ENCODE results near the gene ETV2. TPM values are rescaled to one million over a fixed set of nuclear protein-coding genes. Genes with fewer than 3 reads are reported as not detected.

Gene ETV2
- polyA plus RNA-seq, 1 experiment = 0.54 TPM

DNA sequence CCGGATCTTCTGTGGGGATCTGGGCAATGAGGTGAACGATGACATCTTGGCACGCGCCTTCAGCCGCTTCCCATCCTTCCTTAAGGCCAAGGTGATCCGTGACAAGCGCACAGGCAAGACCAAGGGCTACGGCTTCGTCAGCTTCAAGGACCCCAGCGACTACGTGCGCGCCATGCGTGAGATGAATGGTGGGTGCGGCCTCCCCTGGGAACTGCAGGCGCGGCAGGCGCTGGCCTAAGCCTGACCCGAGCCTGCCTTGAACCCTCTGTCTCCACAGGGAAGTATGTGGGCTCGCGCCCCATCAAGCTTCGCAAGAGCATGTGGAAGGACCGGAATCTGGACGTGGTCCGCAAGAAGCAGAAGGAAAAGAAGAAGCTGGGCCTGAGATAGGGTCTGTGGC lies 4.4 kb upstream of the ETV2 start:
- no peak for DNase-seq (ENCODE audit: low read depth)
- H3K27me3 ChIP-seq (ENCODE audit: control insufficient read depth, insufficient read depth, low read length) = no peaks in the 10 kb centered on the region
- peaks cover 35% of the 10 kb centered on the region for H3K36me3 ChIP-seq (ENCODE audit: control insufficient read depth, insufficient read depth, low read length)
- no peak overlapping the region for H3K4me3 ChIP-seq (ENCODE audit: low read depth, low read length)
- POLR2A ChIA-PET = no interaction called here
- TF ChIP-seq, protein P1, sequence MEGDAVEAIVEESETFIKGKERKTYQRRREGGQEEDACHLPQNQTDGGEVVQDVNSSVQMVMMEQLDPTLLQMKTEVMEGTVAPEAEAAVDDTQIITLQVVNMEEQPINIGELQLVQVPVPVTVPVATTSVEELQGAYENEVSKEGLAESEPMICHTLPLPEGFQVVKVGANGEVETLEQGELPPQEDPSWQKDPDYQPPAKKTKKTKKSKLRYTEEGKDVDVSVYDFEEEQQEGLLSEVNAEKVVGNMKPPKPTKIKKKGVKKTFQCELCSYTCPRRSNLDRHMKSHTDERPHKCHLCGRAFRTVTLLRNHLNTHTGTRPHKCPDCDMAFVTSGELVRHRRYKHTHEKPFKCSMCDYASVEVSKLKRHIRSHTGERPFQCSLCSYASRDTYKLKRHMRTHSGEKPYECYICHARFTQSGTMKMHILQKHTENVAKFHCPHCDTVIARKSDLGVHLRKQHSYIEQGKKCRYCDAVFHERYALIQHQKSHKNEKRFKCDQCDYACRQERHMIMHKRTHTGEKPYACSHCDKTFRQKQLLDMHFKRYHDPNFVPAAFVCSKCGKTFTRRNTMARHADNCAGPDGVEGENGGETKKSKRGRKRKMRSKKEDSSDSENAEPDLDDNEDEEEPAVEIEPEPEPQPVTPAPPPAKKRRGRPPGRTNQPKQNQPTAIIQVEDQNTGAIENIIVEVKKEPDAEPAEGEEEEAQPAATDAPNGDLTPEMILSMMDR (IDR thresholded peaks at IDR 0.05; ENCODE audit: insufficient read depth, low read depth, low read length) = no peak
- CTCF ChIA-PET = interaction anchor here (2.1 kb wide), 1 partner anchor 8 kb away, joined by 6 read pairs; no protein-coding TSS in a partner anchor

DNA sequence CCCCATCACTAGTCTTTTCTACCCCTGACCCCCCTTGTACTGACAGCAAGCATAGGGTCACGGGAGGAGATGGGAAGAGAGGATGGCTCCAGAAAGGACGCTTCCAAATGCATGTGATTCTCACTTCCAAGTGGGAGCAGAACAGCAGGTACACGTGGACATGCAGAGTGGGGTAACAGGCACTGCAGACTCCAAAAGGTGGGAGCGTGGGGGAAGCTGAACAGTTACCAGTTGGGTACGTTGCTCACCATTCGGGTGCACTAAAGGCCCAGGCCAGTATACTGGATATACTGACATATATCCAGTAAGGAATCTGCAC lies 2.3 kb upstream of the ETV2 start:
- no peak for DNase-seq (ENCODE audit: low read depth)
- ChIA-PET POLR2A (no interaction called here), CTCF (no interaction called here)
- Histone ChIP-seq H3K4me3 (ENCODE audit: low read depth, low read length) (no peak overlapping the region), H3K36me3 (ENCODE audit: control insufficient read depth, insufficient read depth, low read length) (peaks cover 18% of the 10 kb centered on the region), H3K27me3 (ENCODE audit: control insufficient read depth, insufficient read depth, low read length) (no peaks in the 10 kb centered on the region)
- TF ChIP-seq, protein P1 (IDR thresholded peaks at IDR 0.05; ENCODE audit: insufficient read depth, low read depth, low read length) = no peak

DNA sequence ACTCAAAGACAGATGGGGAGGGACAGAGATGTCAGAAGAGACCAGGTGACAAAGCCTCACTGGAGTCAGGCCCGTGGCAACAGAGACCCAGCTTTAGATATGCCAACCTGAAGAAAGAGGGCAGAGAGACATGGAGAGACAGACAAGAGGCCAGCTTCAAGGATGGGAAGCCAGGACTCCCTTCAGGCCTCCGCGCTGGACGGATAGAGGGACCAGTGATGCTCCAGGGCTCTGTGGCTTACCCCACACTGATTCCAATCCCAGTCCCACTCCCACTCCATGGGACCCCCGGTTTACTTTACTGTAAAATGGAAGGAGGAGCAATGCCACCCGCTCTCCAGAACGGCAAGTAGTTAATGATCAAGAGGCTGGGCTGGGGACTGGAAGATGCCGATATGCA lies 1.7 kb upstream of the ETV2 start:
- DNase-seq (ENCODE audit: low read depth) = no peak
- CTCF ChIA-PET = no interaction called here
- Histone ChIP-seq H3K4me3 (ENCODE audit: low read depth, low read length) (no peak overlapping the region), H3K27me3 (ENCODE audit: control insufficient read depth, insufficient read depth, low read length) (no peaks in the 10 kb centered on the region), H3K36me3 (ENCODE audit: control insufficient read depth, insufficient read depth, low read length) (peaks cover 17% of the 10 kb centered on the region)
- POLR2A ChIA-PET = no interaction called here
- TF ChIP-seq, protein P1 (IDR thresholded peaks at IDR 0.05; ENCODE audit: insufficient read depth, low read depth, low read length) = no peak

DNA sequence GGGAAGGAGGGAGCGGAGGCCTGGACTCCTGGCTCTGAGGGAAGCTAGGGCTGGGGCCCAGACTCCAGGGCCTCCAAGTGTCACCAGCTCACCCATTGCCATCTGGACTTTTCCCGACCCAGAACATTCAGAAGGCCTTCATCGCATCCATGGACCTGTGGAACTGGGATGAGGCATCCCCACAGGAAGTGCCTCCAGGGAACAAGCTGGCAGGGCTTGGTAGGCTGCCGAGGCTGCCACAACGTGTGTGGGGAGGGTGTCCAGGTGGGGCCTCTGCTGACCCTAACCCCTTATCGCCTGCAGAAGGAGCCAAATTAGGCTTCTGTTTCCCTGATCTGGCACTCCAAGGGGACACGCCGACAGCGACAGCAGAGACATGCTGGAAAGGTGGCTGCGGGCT lies 767 bp downstream of the ETV2 start:
- DNase-seq (ENCODE audit: low read depth) = no peak
- POLR2A ChIA-PET = no interaction called here

DNA sequence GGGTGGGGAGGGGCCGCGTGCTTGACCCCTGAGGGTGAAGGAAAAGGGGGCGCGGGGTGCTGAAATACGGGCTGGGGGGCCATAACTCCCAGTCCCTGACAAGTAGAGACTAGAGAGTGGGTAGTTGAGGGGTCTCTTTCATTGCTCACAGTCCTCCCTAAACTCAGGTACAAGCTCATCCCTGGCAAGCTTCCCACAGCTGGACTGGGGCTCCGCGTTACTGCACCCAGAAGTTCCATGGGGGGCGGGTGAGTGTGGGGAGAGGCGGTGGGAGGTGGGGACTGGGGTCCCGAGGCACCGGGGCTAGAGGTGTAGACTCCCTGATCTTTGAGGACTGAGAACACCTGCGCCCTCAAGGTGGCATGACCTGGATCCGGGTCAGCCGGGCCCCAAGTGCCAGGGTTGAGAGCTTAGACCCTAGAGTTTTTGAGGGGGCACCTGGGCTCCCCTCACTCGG lies 1.3 kb downstream of the ETV2 start:
- TF ChIP-seq, protein P1 (IDR thresholded peaks at IDR 0.05; ENCODE audit: insufficient read depth, low read depth, low read length) = no peak
- H3K27me3 ChIP-seq (ENCODE audit: control insufficient read depth, insufficient read depth, low read length) = no peaks in the 10 kb centered on the region
- no peak for DNase-seq (ENCODE audit: low read depth)
- H3K36me3 ChIP-seq (ENCODE audit: control insufficient read depth, insufficient read depth, low read length) = peaks cover 3% of the 10 kb centered on the region
- ChIA-PET CTCF (no interaction called here), POLR2A (no interaction called here)
- peak overlapping the region; percentile 45 for H3K4me3 ChIP-seq (ENCODE audit: low read depth, low read length)

More for the DNA sequence above, 767 bp downstream of the ETV2 start:
- H3K36me3 ChIP-seq (ENCODE audit: control insufficient read depth, insufficient read depth, low read length) = peaks cover 7% of the 10 kb centered on the region
- no peaks in the 10 kb centered on the region for H3K27me3 ChIP-seq (ENCODE audit: control insufficient read depth, insufficient read depth, low read length)
- TF ChIP-seq, protein P1 (IDR thresholded peaks at IDR 0.05; ENCODE audit: insufficient read depth, low read depth, low read length) = no peak
- CTCF ChIA-PET = no interaction called here
- no peak overlapping the region for H3K4me3 ChIP-seq (ENCODE audit: low read depth, low read length)

Measured in BJ (cell line).